GM21360 (cell line): ENCODE measurements around the gene G3BP2.
A peak's percentile ranks its signal among the peaks of the same experiment; 100 is the strongest.
"Not testable (repeated sequence)": the region's sequence is repeated elsewhere in the genome, so short reads cannot be mapped to it uniquely, and the experiment has no call there.

Experiments used
- ATAC-seq: cut with Tn5 transposase; IDR thresholded peaks from one replicate; pipeline ENCODE4 v1.9.1; 2021; ENCODE audit warnings: mild to moderate bottlenecking, moderate library complexity; ENCODE audit not compliant: unreplicated experiment

G3BP2 gene

DNA sequence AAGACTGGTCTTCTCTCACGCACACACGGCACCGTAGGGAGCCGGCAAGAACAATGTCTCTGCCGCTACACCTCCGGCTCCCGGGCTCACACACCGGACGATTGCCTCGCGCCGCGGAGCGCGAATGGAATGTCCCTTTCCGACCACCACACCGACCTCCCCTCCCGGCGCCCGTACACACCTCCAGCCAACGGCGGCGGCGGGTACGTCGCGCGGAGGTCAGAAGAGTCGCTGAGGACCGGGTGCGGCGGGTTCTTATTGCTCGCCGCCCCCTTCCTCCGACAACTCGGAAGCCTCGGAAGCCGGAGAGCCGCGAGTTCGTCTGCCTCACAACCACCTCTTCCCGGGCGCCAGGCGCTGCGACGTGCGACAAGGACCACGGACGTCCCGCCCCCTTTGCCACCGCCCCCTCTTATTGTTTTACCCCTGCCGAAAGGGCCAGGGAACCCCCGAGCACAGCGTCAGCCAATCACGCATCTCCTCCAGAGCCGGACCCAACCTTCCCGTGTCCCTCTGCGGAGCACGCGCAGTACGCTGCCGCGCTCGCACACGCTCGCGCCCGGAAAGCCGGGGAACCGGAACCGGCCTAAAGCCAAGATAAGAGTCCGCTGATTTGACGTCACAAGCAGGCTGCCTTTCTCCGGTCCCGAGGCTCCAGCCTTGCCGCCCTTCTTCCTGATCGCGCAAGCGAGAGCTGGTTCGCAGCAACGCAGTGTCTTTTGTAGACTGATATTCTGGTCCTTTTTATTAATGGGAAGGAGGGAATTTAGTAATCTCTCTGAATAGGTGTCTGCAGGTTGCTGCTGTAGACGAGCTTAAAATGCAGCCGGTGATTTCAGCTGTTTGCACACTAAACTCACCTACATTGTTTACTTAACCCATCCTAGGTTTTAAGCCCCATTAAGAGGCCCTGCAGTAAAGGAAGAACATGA lies at the start of gene G3BP2:
Gene G3BP2 (minus strand): TSS at position 385 of the 932 bp plus-strand sequence. CDS start 11,386 bp downstream, outside the sequence.
- peak; percentile 88 for ATAC-seq

DNA sequence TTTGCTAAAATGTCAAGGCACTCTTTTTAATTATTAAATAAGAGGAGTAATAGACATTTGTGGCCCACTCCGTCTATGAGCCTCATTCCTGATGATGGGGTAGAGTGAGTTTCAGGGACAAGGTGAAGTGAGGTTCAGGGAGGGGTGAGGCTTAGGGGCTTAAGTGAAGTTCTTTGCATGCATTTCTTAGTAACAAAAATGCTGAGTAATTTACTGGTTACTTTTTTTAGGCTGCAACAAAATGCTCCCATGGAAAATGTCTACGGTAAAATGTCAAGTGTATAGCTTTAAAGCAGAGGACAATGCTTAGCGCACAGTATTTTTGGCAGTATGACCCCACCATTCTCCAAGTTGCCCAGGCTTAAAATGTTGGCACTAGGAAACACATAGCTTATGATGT lies 49.2 kb upstream of the G3BP2 start:
- ATAC-seq: no peak

DNA sequence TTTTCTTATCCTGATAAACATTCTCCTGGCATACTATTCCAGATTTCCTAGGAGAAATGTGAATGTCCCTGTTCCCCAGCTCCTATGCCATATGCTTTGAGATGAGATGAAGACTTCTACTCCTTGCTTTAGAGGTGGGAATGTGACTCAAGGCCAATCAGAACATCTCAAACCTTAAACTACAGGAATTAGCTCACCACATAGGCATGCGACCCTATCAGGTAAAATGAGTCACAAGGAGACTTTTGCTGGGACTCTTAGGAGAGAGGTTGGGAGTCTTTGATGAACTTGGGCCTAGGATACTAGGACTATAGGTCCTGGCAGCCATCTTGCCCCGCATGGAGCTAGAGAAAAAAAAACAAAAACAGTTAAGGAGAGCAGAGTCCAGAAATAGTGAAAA lies 45.3 kb upstream of the G3BP2 start:
- ATAC-seq: no peak

DNA sequence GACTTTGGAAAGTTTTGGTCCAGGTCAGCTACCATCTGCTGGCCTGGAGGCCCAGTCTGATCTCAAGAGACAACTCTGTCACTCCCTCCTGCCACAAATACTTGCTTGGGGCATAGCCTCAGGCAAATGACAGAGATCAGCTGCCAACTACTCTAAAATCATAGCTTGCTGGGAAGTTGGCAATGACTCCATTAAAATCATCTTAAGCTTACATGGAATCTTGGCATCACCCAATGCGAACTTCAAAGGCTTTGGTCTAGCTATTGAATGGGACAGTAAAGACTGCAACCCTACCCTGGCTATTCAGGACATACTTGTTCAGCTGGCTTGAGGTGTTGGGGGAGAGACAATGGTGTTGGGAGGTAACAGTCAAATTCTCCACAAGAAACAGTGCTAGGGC lies 44.2 kb upstream of the G3BP2 start:
- ATAC-seq: no peak

DNA sequence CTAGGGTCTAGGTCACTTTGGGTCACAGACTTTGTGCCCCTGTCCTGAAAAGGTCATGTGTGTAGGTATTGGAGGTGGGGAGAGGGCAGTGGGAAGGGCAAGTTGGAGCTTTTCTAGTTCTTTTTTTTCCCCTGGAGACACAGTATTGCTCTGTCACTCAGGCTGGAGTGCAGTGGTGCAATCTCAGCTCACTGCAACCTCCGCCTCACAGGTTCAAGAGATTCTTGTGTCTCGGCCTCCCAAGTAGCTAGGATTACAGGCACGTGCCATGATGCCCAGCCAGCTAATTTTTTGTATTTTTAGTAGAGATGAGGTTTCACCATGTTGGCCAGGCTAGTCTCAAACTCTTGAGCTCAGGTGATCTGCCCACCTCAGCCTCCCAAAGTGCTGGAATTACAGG lies 42.8 kb upstream of the G3BP2 start:
- not testable (repeated sequence) for ATAC-seq

DNA sequence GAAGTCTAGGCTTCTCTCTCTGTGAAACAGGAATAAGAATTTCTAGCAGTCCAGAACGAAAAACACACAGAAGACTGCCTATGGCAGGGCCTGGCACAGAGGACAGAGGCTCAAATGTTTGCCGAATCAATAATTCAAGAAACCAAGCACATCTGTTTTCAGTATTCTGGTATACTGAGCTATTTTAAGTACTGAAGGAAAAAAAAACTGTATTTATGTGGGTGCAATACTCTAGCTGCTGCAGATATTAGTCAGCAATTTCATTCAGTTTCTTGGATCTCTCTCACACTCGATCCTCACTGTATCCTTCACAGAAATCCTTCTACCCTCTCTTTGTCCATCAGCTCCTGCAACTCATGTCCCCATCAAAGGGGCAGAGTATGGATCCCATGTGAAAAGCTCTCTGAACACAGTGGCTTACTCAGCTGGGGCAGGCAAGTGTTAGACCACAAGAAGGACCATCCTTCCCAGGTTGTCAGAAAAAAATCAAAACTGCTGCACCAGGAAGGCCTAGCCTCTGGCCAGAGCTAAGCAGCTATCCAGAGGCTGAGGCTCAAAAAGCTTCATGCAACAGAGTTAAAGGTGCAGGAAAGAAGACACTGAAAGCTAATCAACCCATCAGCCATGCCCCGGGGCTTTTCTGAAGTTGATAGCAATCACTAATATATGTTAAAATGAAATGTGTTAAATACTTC lies 42.0 kb upstream of the G3BP2 start:
- ATAC-seq: no peak

DNA sequence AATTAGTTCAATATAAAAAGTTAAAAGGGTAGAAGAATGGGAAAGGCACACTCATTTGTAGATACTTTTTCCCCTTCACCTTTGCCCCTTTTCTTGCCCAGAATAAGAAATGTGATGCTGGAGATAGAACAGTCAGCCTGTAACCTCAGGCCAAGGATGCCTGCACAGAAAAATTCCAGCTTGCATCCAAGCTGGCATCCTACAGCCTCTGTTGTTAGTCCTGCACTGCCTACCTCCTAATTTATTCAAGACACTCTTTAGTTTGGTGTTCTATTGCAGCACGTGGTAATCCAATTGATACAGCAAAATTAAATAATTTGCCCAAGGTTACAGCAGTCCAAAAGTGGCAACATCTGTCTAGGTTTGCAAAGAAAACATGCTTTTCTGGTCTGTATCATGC lies 41.5 kb upstream of the G3BP2 start:
- no peak for ATAC-seq

DNA sequence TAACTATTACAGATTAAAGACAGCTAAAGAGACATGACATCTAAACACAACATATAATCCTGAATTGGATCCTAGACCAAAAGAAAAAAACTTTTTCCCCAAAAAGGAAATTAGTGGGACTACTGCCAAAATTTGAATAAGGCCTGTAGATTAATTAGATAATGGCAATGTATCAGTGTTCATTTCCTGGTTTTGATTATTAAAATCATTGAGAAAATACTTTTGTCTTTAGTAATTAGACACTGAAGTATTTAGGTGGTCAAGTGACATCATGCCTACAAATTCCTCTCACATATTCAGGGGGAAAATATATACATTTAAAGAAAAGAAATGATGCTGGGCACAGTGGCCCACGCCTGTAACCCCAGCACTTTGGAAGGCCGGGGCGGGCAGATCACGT lies 40.8 kb upstream of the G3BP2 start:
- ATAC-seq: no peak

DNA sequence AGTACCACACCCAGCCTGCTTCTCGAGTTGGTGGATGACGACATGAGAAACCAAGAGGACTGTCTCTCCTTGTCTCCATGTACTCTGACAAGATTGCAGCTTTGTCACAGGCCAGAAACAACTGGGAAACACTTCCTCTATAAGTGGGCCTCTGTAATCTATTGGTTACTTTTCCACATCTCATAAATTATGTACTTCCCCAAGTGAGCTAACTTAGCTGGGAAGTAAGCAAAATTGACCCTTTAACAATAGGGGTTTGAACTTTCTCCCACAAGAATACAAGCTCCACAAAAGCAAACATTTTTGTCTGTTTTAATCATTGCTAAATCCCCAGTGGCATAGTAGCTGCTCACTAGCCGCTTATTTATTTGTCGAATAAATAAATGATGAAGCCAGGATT lies 37.0 kb upstream of the G3BP2 start:
- ATAC-seq: no peak

DNA sequence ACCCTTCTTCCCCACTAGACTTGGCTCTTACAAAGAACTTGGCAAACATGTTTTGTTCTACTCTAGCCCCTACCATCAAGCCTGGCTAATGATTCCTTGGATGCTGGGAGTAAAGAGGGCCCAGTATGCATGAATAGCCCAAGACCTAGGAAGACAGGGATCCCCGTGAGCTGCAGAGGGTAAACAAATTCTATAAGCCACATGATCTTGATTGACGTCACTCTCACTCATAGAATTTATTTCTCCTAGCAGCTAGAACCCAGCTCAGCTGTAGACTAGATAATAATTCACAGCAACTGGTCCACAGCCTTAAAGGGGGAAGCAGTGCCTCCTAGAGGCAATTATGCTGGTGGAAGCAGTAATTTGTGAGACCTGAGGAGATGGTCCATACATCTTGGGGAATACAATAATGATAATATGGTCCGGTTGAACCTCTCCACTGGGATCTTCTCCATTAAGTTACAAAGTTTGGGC lies 35.0 kb upstream of the G3BP2 start:
- no peak for ATAC-seq

DNA sequence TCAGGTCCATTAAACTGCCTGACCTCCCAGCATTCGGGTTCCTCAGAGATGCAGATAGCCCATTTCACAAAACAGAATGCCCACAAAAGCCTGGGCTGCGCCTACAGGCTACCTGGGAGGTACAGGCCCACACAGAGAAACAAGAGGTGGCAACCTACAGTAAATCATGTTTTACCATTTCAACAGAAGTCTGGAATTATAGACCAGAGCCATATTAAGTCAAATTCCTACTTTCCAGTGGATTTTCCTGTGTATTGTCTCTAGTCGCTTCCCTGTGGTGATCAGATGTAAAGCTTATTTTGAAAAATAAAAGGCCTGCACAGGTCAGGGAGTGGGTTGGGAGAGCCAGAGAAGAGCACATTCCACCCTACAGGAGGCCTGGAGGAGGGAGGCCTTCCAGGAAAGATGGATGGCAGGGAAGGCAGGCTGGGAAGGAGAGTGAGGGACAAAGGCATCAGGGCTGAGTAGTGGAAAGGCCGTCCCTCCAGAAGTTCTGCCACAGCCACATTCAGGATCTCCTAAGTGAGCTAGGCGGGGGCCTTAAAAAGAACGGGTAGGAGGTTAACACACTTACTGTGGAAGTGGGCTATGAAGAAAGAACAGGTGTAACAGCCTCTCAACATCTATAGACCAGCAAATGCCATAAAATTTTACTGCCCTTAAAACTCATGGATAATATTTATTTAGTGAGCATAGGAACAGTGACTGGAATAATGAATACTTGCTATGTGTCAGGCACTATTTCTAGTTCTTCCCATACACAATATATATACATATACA lies 32.2 kb upstream of the G3BP2 start:
- no peak for ATAC-seq

DNA sequence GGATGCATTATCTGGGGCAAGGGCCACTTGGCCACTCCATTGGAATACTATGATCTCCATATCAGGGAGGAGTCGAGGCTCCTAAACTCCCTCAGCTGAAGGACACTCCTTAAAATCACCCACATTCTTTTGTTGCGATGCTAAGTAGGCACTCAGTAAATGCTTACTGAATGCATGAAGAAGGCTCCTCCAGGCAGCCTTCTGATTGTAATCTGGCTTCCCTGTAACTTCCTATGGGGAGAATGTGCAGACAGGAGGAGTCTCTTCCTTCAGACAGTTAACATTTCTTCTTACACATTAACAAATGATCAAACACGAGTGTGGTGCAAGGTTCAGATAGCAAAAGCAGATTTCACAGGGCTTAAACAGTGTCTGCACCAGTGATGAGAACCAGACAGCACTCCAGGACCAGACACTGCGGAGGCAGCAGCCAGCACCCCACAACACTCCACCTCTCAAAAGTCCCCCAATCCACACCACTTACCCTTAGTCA lies 29.8 kb upstream of the G3BP2 start:
- no peak for ATAC-seq

DNA sequence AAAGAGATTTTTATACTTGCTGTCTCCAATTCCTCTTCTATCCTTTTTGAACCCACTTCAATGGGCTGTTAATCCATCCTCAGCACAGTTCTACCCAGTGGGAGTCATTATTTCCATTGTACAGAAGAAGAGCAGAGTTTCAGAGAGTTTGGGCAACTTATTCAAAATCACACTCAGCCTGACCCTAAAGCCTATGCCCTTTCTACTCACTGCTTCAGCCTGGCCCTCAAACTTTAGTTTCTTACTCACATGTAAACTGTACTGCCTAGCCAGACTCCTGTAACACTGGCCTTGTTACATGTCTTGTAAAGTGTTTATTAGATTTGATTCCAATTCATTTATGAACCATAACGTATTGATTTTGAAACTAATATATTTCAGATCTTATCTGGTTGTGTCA lies 26.1 kb upstream of the G3BP2 start:
- no peak for ATAC-seq

DNA sequence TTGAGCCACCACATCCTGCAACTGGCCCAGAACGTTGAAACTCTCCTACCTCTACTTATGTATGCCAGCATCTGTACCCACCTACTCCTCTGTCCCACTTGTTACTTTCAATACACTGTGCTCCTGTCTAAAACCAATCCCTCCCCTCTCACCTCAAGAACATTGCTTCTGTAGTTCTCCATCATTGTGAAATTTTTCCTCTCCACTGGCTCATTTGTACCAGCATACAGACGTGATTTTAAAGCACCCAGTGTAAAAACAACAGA lies 25.7 kb upstream of the G3BP2 start:
- ATAC-seq: peak; percentile 29

DNA sequence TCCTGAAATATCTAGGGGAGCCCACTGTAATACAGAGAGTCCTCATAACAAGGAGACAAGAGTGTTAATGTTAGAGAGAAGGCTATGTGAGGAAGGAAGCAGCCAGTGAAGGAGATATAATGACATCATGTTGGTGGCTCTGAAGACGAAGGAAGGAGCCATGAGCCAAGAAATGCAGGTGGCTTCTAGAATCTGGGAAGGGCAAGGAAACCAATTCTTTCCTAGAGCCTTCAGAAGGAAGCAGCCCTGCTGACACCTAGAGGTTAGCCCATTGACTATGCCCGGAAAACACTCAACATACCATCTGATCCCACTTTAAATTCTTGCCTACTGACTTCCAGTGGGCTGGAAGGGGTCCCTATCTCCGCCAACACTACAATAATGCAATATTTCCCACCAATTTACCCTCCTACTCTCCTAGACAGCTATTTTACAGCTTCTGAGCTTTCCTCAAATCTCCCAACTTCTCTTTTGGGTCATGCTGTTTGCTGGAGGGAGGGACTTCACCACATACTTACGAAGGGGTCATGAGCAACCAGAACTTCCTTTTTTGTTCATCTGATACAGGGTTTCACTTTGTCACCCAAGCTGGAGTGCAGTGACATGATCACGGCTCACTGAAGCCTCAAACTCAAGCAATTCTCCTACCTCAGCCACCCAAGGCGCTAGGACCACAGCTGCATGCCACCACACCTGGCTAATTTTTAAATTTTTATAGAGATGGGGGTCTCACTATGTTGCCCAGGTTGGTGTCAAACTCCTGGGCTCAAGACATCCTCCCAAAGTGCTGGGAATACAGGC lies 25.2 kb upstream of the G3BP2 start:
- peak; percentile 86 for ATAC-seq

DNA sequence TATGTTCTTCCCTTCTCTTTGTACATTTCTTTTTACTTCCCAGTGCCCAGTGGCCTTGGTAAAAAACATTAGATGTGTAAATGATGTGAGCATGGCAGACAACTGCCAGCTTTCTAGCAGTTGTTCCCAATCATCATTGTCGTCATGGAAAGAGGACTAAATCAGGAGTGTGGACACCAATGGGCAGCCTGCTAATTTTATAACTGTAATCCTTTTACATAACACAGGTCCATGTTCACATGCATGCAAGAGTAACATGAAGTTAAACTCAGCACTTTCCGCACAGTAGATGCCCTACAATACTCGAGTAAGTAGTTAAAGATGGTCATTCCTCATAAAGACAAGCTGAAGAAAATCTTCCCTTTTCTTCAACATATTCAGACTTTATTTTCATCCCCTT lies 23.4 kb upstream of the G3BP2 start:
- no peak for ATAC-seq

DNA sequence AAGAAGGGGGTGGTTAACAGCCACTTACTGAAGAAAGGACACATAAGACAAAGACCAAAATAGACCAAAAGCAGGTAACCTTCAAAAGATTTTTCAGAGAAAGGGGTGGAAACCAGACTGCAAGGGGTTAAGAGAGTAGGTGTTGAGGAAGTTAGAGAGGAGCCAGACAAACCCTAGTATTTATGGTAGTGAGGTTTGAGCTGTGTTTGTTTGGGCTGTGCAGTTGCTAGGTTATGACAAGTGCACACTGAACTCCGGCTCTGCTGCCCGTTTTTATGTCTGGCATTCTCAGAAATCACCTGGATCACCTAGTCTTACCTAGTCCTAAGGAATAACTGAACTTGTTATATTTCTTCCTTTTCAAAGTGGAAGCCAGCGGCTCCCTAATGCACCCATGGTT lies 22.9 kb upstream of the G3BP2 start:
- no peak for ATAC-seq

DNA sequence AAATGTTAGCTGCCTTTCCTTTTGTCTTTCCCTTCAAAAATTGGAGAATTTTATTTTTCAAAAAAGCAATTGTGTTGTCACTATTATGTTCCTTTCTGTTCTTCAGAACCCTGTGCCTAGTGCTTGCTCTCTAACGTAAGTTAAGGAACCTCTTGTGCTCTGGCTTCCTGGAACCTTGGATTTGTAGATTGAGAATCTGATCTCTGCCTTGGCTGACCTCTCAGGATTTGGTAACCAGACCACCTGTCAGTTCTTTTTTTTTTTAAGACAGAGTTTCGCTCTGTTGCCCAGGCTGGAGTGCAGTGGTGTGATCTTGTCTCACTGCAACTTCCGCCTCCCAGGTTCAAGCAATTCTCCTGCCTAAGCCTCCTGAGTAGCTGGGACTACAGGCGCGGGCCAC lies 18.9 kb upstream of the G3BP2 start:
- ATAC-seq: not testable (repeated sequence)

DNA sequence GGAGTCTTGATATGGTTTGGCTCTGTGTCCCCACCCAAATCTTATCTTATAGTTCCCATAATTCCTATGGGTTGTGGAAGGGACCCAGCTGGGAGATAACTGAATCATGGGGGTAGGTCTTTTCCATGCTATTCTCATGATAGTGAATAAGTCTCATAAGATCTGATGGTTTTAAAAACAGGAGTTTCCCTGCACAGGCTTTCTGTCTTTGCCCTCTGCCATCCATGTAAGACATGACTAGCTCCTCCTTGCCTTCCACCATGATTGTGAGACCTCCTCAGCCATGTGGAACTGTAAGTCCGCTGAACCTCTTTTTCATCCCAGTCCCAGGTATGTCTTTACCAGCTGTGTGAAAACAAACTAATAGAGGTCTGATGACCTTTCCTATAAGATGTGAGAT lies 13.9 kb upstream of the G3BP2 start:
- not testable (repeated sequence) for ATAC-seq

DNA sequence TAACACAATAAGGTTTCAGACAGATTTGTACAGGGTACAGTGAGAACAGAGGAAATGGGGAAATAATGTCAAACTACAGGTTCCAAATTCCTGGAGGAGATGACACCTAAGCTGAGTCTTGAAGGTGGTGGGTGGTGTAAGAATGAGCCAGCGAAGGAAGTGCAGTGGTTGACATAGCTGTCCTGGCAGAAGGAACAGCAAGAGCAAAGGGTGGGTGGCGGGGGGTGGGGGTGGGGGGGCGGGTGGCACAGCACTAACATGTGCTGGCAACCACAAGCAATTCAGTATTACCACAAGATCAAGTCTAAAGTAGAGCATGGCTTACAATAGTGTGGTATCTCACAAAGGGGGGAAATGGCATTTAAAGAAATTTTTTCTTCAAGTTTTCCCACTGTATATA lies 13.1 kb upstream of the G3BP2 start:
- ATAC-seq: no peak
